ENCODE data around the gene OST4.

Gene OST4

GRCh38 chr2:27092696-27093429, 21.4 kb upstream of the OST4 start:
- no peak for DNase-seq

DNA sequence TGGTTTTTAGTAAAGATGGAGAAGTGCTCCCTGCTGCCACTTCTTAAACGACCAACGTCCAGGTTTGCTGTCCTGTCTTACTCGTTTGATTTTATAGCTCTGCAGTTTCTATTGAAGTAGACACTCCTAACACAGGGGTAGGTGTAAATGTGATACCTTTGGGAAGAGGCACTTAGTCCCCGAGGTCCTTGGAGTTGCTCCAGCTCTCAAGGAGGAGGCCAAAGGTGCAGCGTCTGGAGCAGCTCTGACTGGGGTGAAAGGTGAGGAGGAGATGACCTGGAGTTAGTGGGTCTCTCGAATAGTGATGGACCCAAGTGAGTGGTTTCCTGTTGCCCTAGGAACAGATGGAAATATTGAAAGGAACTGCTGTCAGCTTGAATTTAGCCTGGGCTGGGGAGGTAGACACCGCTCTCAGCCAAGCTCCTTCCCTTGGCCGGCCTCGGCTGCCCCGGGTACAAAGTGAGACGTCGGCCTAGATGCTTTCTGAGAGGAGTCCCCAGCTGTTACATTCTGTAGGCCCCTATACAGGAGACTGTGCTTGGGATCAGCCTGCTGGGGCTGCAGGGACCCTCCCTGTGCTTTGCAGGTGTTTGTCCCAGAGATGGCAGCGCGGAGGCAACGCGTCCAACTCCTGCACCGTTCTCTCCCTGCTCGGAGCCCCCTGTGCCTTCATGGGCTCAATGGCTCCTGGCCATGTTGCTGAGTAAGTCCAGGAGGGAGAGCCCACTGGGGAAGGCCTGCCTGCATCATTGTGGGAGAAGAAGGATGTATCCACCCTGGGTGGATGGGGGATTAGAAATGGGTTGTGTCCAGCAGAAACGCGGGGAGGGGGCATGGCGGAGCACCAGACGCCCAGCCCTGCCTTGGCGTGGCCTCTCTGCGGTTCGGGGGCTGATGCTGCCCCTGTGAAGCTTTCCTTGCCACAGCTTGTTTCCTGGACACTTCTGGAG, 20.6 kb upstream of the OST4 start:
- DNase-seq: no peak

DNA sequence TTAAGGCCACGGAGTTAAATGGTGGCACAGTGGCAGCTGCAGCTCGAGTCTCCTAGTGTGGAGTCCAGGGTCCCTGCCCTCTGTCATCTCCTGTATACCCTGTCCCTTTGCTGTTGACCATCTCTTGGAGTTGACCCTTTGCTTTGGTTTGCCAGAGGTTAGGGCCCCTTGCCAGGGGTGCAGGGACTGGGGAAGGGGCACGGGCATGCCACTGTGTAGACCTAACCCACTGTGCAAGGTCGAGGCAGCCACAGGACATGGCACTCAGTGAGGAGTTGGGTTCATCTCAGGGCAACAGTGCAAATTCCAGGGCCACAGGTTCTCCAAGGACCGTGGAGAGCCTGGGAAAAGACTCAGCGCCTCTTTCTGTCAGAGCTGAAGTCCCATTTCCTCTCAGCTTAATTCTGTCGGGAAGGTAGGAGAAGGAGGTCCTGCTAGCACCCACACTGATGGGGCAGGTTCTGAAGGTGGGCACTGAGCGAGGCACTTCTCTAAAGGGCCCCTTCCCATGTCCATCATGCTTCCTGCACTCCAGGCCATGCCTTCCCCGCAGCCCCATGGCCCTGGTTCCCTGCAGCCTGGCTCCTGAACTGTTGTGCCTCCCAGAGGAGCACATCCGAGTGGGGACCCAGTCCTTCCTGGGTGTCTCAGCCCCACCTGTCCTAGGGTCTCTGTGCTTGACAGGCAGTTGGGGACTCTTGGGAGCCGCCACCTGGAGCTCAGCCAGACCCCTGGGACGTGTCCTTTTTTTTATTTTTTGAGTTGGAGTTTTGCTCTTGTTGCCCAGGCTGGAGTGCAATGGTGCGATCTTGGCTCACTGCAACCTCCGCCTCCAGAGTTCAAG, 17.9 kb upstream of the OST4 start:
- DNase-seq: no peak

DNA sequence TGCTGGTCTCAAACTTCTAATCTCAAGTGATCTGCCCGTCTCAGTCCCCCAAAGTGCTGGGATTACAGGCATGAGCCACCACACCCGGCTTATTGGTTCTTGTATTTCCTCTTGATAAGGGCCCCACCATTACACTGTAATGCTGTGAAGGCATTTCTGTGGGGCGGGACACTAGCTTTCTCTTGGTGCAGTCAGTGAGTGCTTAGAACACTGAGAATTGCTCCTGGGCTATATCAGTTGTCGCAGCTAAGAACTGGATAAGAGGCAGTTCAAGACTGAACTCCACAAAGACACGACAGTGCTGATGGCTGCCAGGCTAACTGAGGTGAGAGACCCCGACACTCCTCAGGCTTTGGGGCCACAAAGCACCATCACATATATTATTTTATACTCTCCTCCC, 17.2 kb upstream of the OST4 start:
- DNase-seq: no peak

- DNase-seq: no peak
These were observed 16.5 kb upstream of the OST4 start for GRCh38 chr2:27087823-27088410.

GRCh38 chr2:27086724-27087593, 15.5 kb upstream of the OST4 start, which contains the start of gene KHK:
Gene KHK (plus strand): TSS chr2:27086772. CDS start chr2:27087260, 488 bp downstream.
- no peak for DNase-seq

DNA sequence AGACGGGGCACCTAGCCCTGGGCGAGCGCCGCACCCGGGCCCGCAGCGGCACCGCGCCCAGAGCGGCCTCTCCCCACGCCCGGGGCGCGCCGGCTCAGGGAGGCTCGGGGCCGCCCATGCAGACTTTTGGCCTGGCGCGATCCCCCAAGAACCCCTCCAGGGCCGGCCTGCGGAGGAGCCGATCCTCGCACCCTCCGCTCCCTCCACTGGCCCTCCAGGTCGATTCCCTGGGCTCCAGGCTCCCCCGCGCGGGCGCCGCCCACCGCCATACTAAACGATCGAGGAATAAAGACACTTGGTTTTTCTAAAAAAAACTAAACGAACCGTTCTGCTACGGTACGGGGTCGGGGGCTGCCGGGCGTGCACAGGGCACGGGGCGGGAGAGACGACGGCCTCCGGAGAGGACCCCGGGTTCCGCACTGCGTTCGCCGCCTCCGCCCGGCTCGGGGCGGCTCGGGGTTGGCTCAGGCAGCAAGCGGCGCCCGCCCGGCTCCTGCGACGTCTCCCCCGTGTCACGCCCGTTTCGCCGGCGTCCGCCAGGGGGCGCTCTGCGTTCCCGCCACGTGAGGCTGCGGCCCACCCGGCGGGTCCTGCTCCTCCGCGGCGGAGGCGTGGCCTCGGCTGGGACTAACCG, 14.8 kb upstream of the OST4 start:
- peak; percentile 70 for DNase-seq

DNA sequence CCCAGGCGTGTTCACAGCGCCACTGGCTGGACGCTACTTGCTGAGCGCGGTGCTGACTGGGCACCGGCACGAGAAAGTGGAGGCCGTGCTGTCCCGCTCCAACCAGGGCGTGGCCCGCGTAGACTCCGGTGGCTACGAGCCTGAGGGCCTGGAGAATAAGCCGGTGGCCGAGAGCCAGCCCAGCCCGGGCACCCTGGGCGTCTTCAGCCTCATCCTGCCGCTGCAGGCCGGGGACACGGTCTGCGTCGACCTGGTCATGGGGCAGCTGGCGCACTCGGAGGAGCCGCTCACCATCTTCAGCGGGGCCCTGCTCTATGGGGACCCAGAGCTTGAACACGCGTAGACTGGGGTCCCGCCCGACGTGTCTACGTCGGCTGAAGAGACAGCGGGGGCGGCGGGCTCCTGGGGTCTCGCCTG, 14.2 kb upstream of the OST4 start:
- DNase-seq: no peak

DNA sequence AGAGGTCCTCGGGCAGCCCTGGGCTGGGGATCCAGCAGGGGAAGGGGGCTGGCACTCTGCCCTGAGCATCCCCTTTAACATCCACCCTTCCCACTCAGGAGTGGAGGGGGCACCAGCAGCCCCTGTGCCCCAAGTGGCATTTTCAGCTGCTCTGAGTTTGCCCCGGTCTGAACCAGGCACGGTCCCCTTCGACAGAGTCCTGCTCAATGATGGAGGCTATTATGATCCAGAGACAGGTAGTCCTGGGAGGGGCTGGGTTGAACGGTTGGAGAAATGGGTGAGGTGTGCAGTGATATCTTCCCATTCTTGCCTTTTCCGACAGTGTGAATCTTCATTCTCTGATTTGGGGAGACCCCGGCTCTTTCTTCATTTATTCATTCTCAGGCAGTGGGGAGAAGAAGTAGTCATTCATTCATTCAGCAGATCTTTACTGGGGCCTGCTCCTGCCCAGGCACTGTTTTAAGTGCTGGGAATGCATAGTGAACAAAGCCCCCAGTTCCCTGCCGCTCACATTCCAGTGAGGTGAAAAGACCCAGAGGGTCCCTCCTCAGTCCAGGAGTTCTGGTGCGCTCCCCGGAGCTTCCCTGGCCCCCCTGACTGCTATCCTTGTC, 13.7 kb upstream of the OST4 start:
- no peak for DNase-seq

GRCh38 chr2:27084297-27085061, 13.0 kb upstream of the OST4 start:
- no peak for DNase-seq

- DNase-seq: no peak
These were observed 12.2 kb upstream of the OST4 start for GRCh38 chr2:27083410-27084296.

DNA sequence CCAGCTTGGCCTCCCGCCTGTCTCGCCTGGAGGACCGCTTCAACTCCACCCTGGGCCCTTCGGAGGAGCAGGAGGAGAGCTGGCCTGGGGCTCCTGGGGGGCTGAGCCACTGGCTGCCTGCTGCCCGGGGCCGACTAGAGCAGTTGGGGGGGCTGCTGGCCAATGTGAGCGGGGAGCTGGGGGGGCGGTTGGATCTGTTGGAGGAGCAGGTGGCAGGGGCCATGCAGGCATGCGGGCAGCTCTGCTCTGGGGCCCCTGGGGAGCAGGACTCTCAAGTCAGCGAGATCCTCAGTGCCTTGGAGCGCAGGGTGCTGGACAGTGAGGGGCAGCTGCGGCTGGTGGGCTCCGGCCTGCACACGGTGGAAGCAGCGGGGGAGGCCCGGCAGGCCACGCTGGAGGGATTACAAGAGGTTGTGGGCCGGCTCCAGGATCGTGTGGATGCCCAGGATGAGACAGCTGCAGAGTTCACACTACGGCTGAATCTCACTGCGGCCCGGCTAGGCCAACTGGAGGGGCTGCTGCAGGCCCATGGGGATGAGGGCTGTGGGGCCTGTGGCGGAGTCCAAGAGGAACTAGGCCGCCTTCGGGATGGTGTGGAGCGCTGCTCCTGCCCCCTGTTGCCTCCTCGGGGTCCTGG, 11.4 kb upstream of the OST4 start:
- DNase-seq: no peak

DNA sequence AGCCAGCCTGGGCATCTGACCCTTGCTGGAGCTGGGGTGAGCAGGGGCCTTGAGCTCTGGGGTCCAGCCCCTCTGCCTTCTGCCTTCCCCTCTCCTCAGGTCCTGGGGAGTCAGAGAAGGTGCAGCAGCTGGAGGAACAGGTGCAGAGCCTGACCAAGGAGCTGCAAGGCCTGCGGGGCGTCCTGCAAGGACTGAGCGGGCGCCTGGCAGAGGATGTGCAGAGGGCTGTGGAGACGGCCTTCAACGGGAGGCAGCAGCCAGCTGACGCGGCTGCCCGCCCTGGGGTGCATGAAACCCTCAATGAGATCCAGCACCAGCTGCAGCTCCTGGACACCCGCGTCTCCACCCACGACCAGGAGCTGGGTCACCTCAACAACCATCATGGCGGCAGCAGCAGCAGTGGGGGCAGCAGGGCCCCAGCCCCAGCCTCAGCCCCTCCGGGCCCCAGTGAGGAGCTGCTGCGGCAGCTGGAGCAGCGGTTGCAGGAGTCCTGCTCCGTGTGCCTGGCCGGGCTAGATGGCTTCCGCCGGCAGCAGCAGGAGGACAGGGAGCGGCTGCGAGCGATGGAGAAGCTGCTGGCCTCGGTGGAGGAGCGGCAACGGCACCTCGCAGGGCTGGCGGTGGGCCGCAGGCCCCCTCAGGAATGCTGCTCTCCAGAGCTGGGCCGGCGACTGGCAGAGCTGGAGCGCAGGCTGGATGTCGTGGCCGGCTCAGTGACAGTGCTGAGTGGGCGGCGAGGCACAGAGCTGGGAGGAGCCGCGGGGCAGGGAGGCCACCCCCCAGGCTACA, 10.7 kb upstream of the OST4 start:
- DNase-seq: no peak

DNA sequence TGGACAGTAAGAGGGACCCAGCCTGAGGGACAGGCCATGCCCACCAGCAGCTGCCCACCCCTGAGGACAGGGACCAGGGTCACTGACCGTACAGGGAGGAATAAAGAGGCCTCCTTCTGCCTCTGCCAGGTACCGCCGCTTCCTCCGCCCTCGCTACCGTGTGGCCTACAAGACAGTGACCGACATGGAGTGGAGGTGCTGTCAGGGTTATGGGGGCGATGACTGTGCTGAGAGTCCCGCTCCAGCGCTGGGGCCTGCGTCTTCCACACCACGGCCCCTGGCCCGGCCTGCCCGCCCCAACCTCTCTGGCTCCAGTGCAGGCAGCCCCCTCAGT, 9.1 kb upstream of the OST4 start:
- no peak for DNase-seq

GRCh38 chr2:27080140-27080469, 8.7 kb upstream of the OST4 start:
- no peak for DNase-seq

- DNase-seq: no peak
These were observed 8.0 kb upstream of the OST4 start for GRCh38 chr2:27079233-27080139.

All from cortex of kidney (tissue), 1 donor.